BLaER1 treated with 17β-estradiol and CSF1 and Interleukin-3, amounts not matched to agents 10 nM and 100 nM (cell line): Measurements from ENCODE around the gene KRT40.

Source experiments
- H3K27ac ChIP-seq, 11 experiments: shearing (Covaris generic); formaldehyde crosslinking; 2 replicates each; pipeline ENCODE4 v1.8.1; 2022
- H3K27me3 ChIP-seq, 11 experiments: shearing (Covaris generic); formaldehyde crosslinking; 2 replicates each; pipeline ENCODE4 v1.8.1; 2022
- H3K36me3 ChIP-seq, 11 experiments: shearing (Covaris generic); formaldehyde crosslinking; 2 replicates each; pipeline ENCODE4 v1.8.1; 2022
- H3K4me1 ChIP-seq, 10 experiments: shearing (Covaris generic); formaldehyde crosslinking; 2 replicates each; pipeline ENCODE4 v1.8.1; 2022
- H3K4me2 ChIP-seq, 11 experiments: shearing (Covaris generic); formaldehyde crosslinking; 2 replicates each; pipeline ENCODE4 v1.8.1; 2022
- H3K4me3 ChIP-seq, 10 experiments: shearing (Covaris generic); formaldehyde crosslinking; 2 replicates each; pipeline ENCODE4 v1.8.1; 2022
- H3K9ac ChIP-seq, 11 experiments: shearing (Covaris generic); formaldehyde crosslinking; 2 replicates each; pipeline ENCODE4 v1.8.1; 2022
- H3K9me3 ChIP-seq, 11 experiments: shearing (Covaris generic); formaldehyde crosslinking; replicated peaks in 1 of 11; 2 replicates each; pipeline ENCODE4 v1.8.1; 2022
- H4K20me1 ChIP-seq, 11 experiments: shearing (Covaris generic); formaldehyde crosslinking; 2 replicates each; pipeline ENCODE4 v1.8.1; 2022
- Cebpa-rat ChIP-seq, 11 experiments: shearing (Covaris generic); IDR thresholded peaks; 2 replicates each; pipeline ENCODE4 v1.8.1; 2022

KRT40 gene

DNA sequence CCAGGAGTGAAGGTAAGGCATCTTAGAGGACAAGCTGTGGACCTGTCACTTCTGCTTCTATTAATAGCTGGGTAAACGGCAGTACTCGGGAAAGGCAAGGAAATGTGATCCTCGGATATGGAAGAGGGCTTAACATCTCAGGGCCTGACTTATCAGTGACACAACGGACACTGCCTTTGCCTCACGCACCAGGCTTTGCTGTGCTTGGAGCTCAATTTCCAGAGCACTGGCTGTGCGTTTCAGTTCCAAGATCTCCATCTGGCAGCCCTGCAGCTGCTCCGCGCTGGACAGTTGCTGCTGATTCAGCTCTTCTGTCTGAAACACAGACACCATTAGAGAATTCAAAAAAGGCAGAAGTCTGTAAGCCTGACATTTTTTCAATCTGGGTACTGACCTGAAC, 3.5 kb downstream of the KRT40 start:
- no peak for TF ChIP-seq Cebpa-rat (IDR thresholded peaks at IDR 0.05)
- no peak overlapping the region for H3K27ac ChIP-seq

DNA sequence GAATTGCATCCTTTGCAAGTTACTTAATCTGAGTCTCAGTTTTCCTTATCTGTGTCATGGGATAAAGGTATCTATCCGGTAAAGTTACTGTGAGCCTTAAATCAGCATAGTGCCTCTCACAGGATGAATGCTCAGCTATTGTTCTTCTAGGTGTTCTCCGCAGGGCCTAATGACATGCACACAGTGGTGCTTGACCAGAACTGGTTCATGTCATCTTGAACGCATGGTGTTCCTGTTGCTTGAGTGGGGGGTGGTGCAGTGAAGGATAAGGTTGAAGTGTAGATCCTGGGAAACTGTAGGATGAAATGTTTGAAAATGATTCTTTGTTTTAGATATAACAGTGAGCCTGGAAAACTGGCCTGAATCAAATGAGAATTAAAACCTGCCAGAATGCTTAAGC, 4.0 kb downstream of the KRT40 start:
- Histone ChIP-seq H3K36me3 (no peaks in the 10 kb centered on the region), H3K4me1 (no peaks in the 10 kb centered on the region), H3K27me3 (no peaks in the 10 kb centered on the region), H4K20me1 (no peaks in the 10 kb centered on the region), H3K4me2 (no peak overlapping the region), H3K4me3 (no peak overlapping the region), H3K27ac (no peak overlapping the region), H3K9ac (no peak overlapping the region), H3K9me3 (no peaks in the 10 kb centered on the region)
- TF ChIP-seq Cebpa-rat (IDR thresholded peaks at IDR 0.05) = no peak

More for the DNA sequence above, 3.5 kb downstream of the KRT40 start:
- Histone ChIP-seq H3K36me3 (no peaks in the 10 kb centered on the region), H3K9ac (no peak overlapping the region), H4K20me1 (no peaks in the 10 kb centered on the region), H3K4me3 (no peak overlapping the region), H3K9me3 (no peaks in the 10 kb centered on the region), H3K4me2 (no peak overlapping the region), H3K27me3 (no peaks in the 10 kb centered on the region), H3K4me1 (no peaks in the 10 kb centered on the region)

DNA sequence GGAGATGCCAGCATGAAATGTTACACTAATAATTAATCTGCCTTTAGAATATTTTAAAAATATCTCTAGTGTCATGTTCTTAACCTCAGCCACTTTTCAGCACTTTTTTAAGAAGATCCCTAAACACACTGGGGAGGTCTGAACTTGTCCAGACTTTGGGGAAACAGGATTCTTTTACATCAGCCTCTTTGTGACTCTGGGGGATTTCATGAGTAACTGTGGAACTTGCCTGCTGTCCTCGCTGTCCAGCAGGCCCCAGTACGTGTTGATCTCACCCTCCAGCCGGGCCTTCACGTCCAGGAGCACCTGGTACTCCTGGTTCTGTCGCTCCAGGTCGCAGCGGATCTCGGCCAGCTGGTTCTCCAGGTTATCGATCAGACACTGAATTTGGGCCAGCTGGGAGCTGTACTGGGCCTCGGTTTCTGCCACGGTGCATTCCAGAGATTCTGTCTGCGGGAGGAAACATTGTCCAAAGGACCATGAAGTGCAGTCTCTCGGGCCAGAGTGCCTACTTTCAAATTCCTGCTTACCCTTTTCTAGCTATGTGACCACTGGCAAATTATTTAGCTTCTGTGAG, 5.5 kb downstream of the KRT40 start:
- H3K27me3 ChIP-seq = no peaks in the 10 kb centered on the region
- no peaks in the 10 kb centered on the region for H3K9me3 ChIP-seq
- H3K4me2 ChIP-seq = no peak overlapping the region
- no peaks in the 10 kb centered on the region for H3K36me3 ChIP-seq
- no peak overlapping the region for H3K27ac ChIP-seq
- no peak overlapping the region for H3K9ac ChIP-seq
- no peaks in the 10 kb centered on the region for H4K20me1 ChIP-seq
- TF ChIP-seq Cebpa-rat (IDR thresholded peaks at IDR 0.05) = no peak
- no peak overlapping the region for H3K4me3 ChIP-seq
- H3K4me1 ChIP-seq = no peaks in the 10 kb centered on the region

DNA sequence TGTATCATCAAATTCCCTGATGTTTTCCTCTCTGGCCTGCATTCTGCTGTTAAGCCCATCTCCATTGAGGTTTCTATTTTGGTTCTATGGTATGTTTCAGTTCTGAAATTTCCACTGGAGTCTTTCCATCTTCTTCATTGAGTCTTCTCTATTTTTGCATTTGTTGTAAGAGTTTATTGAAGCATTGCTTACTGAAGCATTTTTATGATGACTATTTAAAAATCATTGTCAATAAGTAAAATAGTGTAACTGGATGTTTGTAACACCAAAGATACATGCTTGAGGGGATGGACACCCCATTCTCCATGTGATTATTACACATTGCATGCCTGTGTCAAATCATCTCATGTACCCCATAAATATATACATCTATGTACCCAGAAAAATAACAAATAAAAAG, 8.6 kb downstream of the KRT40 start:
- no peaks in the 10 kb centered on the region for H3K36me3 ChIP-seq
- no peak overlapping the region for H3K4me2 ChIP-seq
- no peaks in the 10 kb centered on the region for H3K4me1 ChIP-seq
- H3K9ac ChIP-seq = no peak overlapping the region
- no peak overlapping the region for H3K4me3 ChIP-seq
- H3K27me3 ChIP-seq = no peaks in the 10 kb centered on the region
- H4K20me1 ChIP-seq = no peaks in the 10 kb centered on the region
- H3K27ac ChIP-seq = no peak overlapping the region
- no peak for TF ChIP-seq Cebpa-rat (IDR thresholded peaks at IDR 0.05)
- no peaks in the 10 kb centered on the region for H3K9me3 ChIP-seq

GRCh38 chr17:40974366-40974765, 9.8 kb downstream of the KRT40 start:
- no peak overlapping the region for H3K4me3 ChIP-seq
- no peaks in the 10 kb centered on the region for H3K4me1 ChIP-seq
- no peaks in the 10 kb centered on the region for H3K27me3 ChIP-seq
- H3K27ac ChIP-seq = no peak overlapping the region
- no peak overlapping the region for H3K4me2 ChIP-seq
- no peak overlapping the region for H3K9ac ChIP-seq
- no peaks in the 10 kb centered on the region for H3K9me3 ChIP-seq
- no peak for TF ChIP-seq Cebpa-rat (IDR thresholded peaks at IDR 0.05)
- H4K20me1 ChIP-seq = no peaks in the 10 kb centered on the region
- H3K36me3 ChIP-seq = no peaks in the 10 kb centered on the region

GRCh38 chr17:40967582-40967981, 16.5 kb downstream of the KRT40 start:
- no peaks in the 10 kb centered on the region for H3K36me3 ChIP-seq
- H3K27ac ChIP-seq = no peak overlapping the region
- no peaks in the 10 kb centered on the region for H3K27me3 ChIP-seq
- no peak overlapping the region for H3K4me2 ChIP-seq
- H3K4me1 ChIP-seq = no peaks in the 10 kb centered on the region
- TF ChIP-seq Cebpa-rat (IDR thresholded peaks at IDR 0.05) = no peak
- H3K9ac ChIP-seq = no peak overlapping the region
- H3K9me3 ChIP-seq = peaks cover 0 to 11% (median 0%) of the 10 kb centered on the region in 11 experiments; a peak in 8 of 22 replicates
- no peak overlapping the region for H3K4me3 ChIP-seq
- H4K20me1 ChIP-seq = no peaks in the 10 kb centered on the region

DNA sequence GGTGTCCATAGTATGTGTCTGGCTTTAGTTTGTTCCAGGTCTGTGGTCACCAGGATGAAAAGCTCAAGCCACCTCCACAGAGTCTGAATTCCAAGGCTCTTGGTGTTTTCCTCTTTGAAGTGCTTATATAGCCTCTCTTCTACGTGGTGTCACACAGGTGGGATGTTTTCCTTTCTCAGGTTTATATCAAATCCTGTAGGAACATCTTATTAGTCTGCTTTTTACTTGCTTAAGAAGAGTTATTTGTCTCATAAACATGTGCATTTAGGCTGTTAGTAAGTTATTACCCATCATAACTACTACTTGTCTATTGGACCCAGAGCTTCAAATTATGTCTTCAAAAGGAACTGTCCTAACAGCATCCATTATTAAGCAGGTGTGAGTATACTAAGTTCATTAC, 17.3 kb downstream of the KRT40 start, which contains the start of gene KRT39:
Gene KRT39 (minus strand): TSS at position 101 of the 400 bp plus-strand sequence. CDS start 92 bp downstream, at position 9.
- H3K4me1 ChIP-seq = no peaks in the 10 kb centered on the region
- no peaks in the 10 kb centered on the region for H4K20me1 ChIP-seq
- H3K4me2 ChIP-seq = no peak within 1 kb of the TSS
- H3K9ac ChIP-seq = no peak within 1 kb of the TSS
- H3K36me3 ChIP-seq = no peaks in the 10 kb centered on the region
- H3K27ac ChIP-seq = no peak within 1 kb of the TSS
- no peak within 1 kb of the TSS for H3K4me3 ChIP-seq
- peaks cover 0 to 11% (median 0%) of the 10 kb centered on the region in 11 experiments; a peak in 8 of 22 replicates for H3K9me3 ChIP-seq
- no peaks in the 10 kb centered on the region for H3K27me3 ChIP-seq
- TF ChIP-seq Cebpa-rat (IDR thresholded peaks at IDR 0.05) = no peak

DNA sequence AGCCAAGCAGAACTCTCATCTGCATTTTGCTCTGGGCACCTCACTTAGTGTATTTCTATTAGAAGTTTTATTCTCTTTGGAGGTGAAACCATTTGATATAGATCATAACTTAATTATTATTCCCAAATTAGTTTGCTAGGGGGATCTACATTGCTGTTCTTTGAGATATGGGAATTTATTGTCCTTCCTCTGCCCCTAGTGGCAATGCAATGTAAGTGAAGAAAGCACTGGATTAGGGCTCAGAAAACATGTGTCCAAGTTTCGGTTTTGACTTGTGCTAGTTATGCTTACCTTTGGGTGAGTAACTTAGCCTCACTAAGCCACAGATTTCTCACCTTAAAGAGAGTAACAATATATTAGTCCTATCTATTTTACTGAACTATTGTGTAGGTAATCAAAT, 20.3 kb downstream of the KRT40 start:
- no peak overlapping the region for H3K27ac ChIP-seq
- no peaks in the 10 kb centered on the region for H3K27me3 ChIP-seq
- no peak overlapping the region for H3K9ac ChIP-seq
- no peak overlapping the region for H3K4me2 ChIP-seq
- H3K4me1 ChIP-seq = no peaks in the 10 kb centered on the region
- H4K20me1 ChIP-seq = no peaks in the 10 kb centered on the region
- H3K36me3 ChIP-seq = no peaks in the 10 kb centered on the region
- no peak overlapping the region for H3K4me3 ChIP-seq
- peaks cover 0 to 11% (median 0%) of the 10 kb centered on the region in 11 experiments; a peak in 8 of 22 replicates for H3K9me3 ChIP-seq
- no peak for TF ChIP-seq Cebpa-rat (IDR thresholded peaks at IDR 0.05)

- Histone ChIP-seq H3K9ac (no peak overlapping the region), H3K4me2 (no peak overlapping the region), H3K4me1 (peaks cover 0 to 4% (median 0%) of the 10 kb centered on the region in 10 experiments; a peak in 6 of 20 replicates), H3K36me3 (no peaks in the 10 kb centered on the region), H3K4me3 (no peak overlapping the region), H4K20me1 (no peaks in the 10 kb centered on the region), H3K9me3 (peaks cover 0 to 11% (median 0%) of the 10 kb centered on the region in 11 experiments; a peak in 8 of 22 replicates), H3K27me3 (no peaks in the 10 kb centered on the region), H3K27ac (no peak overlapping the region)
- no peak for TF ChIP-seq Cebpa-rat (IDR thresholded peaks at IDR 0.05)
Measured at GRCh38 chr17:40962059-40962561, 22.0 kb downstream of the KRT40 start.

DNA sequence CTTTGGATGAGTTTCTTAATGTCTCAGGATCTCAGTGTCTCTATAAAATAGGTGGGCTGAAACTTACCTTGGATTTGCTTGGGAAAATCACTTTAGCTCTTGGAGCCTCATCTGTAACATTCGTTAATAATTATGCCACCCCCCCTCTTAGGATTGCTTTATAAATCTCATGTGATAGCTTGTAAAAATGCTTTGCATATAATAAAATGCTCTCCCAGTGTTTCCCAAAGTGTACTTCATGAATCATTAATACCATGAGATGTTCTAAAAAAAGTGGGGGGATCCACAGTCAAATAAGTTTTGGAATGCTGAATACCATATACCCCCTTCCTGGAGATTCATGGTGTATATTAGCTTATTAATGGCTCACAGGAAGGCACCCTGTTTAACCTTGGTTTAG, 22.5 kb downstream of the KRT40 start:
- Histone ChIP-seq H3K27ac (no peak overlapping the region), H3K27me3 (no peaks in the 10 kb centered on the region), H3K36me3 (no peaks in the 10 kb centered on the region), H3K4me1 (peaks cover 0 to 9% (median 2%) of the 10 kb centered on the region in 10 experiments; a peak in 8 of 20 replicates), H3K4me2 (no peak overlapping the region), H3K9ac (no peak overlapping the region), H3K4me3 (no peak overlapping the region), H4K20me1 (no peaks in the 10 kb centered on the region), H3K9me3 (peaks cover 0 to 11% (median 0%) of the 10 kb centered on the region in 11 experiments; a peak in 8 of 22 replicates)
- TF ChIP-seq Cebpa-rat (IDR thresholded peaks at IDR 0.05) = no peak
